ENCODE measurements around the gene C11orf21.

GRCh38 chr11:2271327-2272227, 30.1 kb downstream of the C11orf21 start:
- TF ChIP-seq POLR2A (IDR thresholded peaks at IDR 0.05) = no peak
- TF ChIP-seq, protein P1, sequence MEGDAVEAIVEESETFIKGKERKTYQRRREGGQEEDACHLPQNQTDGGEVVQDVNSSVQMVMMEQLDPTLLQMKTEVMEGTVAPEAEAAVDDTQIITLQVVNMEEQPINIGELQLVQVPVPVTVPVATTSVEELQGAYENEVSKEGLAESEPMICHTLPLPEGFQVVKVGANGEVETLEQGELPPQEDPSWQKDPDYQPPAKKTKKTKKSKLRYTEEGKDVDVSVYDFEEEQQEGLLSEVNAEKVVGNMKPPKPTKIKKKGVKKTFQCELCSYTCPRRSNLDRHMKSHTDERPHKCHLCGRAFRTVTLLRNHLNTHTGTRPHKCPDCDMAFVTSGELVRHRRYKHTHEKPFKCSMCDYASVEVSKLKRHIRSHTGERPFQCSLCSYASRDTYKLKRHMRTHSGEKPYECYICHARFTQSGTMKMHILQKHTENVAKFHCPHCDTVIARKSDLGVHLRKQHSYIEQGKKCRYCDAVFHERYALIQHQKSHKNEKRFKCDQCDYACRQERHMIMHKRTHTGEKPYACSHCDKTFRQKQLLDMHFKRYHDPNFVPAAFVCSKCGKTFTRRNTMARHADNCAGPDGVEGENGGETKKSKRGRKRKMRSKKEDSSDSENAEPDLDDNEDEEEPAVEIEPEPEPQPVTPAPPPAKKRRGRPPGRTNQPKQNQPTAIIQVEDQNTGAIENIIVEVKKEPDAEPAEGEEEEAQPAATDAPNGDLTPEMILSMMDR (IDR thresholded peaks at IDR 0.05) = no peak
